GM12864 (cell line): ENCODE data around the gene PYHIN1.

Experiments
- DNase-seq: peaks from one replicate; pipeline ENCODE4 v3.0.0-alpha.2; 2011; ENCODE audit warnings: low read depth
- H3K4me3 ChIP-seq: 2 replicates; pipeline ENCODE4 v1.5.1; 2011; ENCODE audit warnings: mild to moderate bottlenecking, low read depth, low read length, control low read depth
- CTCF ChIP-seq: IDR thresholded peaks from 2 replicates; pipeline ENCODE4 v1.5.1; 2011; ENCODE audit warnings: low read depth, mild to moderate bottlenecking, moderate library complexity, low read length, control low read depth, inconsistent platforms; ENCODE audit errors: missing control alignments

PYHIN1 gene

GRCh38 chr1:158992787-158993312 is 61.5 kb downstream of the PYHIN1 start:
- no peak for TF ChIP-seq CTCF
- no peak for DNase-seq

GRCh38 chr1:158996998-158997397 is 65.6 kb downstream of the PYHIN1 start:
- no peak for TF ChIP-seq CTCF
- DNase-seq, result no peak
- no peak overlapping the region for H3K4me3 ChIP-seq

More at GRCh38 chr1:158992787-158993312, 61.5 kb downstream of the PYHIN1 start:
- no peak overlapping the region for H3K4me3 ChIP-seq

- no peak for DNase-seq
- H3K4me3 ChIP-seq, result no peak overlapping the region
- no peak for TF ChIP-seq CTCF
These were observed 66.9 kb downstream of the PYHIN1 start for GRCh38 chr1:158998037-158998780.

GRCh38 chr1:158998781-158999161 is 67.4 kb downstream of the PYHIN1 start:
- no peak overlapping the region for H3K4me3 ChIP-seq

GRCh38 chr1:158999316-159000069 is 68.1 kb downstream of the PYHIN1 start:
- no peak for DNase-seq
- no peak for TF ChIP-seq CTCF
- H3K4me3 ChIP-seq, result no peak overlapping the region

More at GRCh38 chr1:158998781-158999161, 67.4 kb downstream of the PYHIN1 start:
- peak; percentile 71 for TF ChIP-seq CTCF
- no peak for DNase-seq

GRCh38 chr1:159000070-159000409 is 68.7 kb downstream of the PYHIN1 start:
- DNase-seq, result no peak
- no peak for TF ChIP-seq CTCF
- no peak overlapping the region for H3K4me3 ChIP-seq
